ENCODE measurements around the gene SERINC5.

SERINC5 gene

GRCh38 chr5:80134876-80135275 is 121.0 kb downstream of the SERINC5 start:
- ATAC-seq (ENCODE audit: low read depth) (no peak), DNase-seq (ENCODE audit: low spot score) (no peak)
- Histone ChIP-seq H3K27ac (ENCODE audit: poor library complexity, severe bottlenecking) (no peak overlapping the region), H3K36me3 (ENCODE audit: low read depth) (no peaks in the 10 kb centered on the region), H3K9me3 (ENCODE audit: severe bottlenecking) (no peaks in the 10 kb centered on the region), H3K4me1 (ENCODE audit: insufficient read depth, poor library complexity, severe bottlenecking) (no peaks in the 10 kb centered on the region), H3K27me3 (ENCODE audit: insufficient read depth, poor library complexity, severe bottlenecking) (no peaks in the 10 kb centered on the region), H3K4me3 (ENCODE audit: severe bottlenecking) (no peak overlapping the region)
- no peak for TF ChIP-seq CTCF (IDR thresholded peaks at IDR 0.05; ENCODE audit: poor library complexity, severe bottlenecking)

GRCh38 chr5:80129146-80129545 is 126.7 kb downstream of the SERINC5 start:
- H3K4me3 ChIP-seq (ENCODE audit: severe bottlenecking) = no peak overlapping the region
- H3K36me3 ChIP-seq (ENCODE audit: low read depth) = no peaks in the 10 kb centered on the region
- TF ChIP-seq CTCF (IDR thresholded peaks at IDR 0.05; ENCODE audit: poor library complexity, severe bottlenecking) = no peak
- H3K4me1 ChIP-seq (ENCODE audit: insufficient read depth, poor library complexity, severe bottlenecking) = no peaks in the 10 kb centered on the region
- H3K27me3 ChIP-seq (ENCODE audit: insufficient read depth, poor library complexity, severe bottlenecking) = peaks cover 2% of the 10 kb centered on the region
- no peaks in the 10 kb centered on the region for H3K9me3 ChIP-seq (ENCODE audit: severe bottlenecking)
- H3K27ac ChIP-seq (ENCODE audit: poor library complexity, severe bottlenecking) = no peak overlapping the region
- no peak for ATAC-seq (ENCODE audit: low read depth)
- no peak for DNase-seq (ENCODE audit: low spot score)

GRCh38 chr5:80128141-80128540 is 127.7 kb downstream of the SERINC5 start:
- Histone ChIP-seq H3K4me1 (ENCODE audit: insufficient read depth, poor library complexity, severe bottlenecking) (no peaks in the 10 kb centered on the region), H3K36me3 (ENCODE audit: low read depth) (no peaks in the 10 kb centered on the region), H3K27ac (ENCODE audit: poor library complexity, severe bottlenecking) (no peak overlapping the region), H3K4me3 (ENCODE audit: severe bottlenecking) (no peak overlapping the region), H3K9me3 (ENCODE audit: severe bottlenecking) (no peaks in the 10 kb centered on the region), H3K27me3 (ENCODE audit: insufficient read depth, poor library complexity, severe bottlenecking) (peaks cover 2% of the 10 kb centered on the region)
- DNase-seq (ENCODE audit: low spot score) (no peak), ATAC-seq (ENCODE audit: low read depth) (no peak)
- TF ChIP-seq CTCF (IDR thresholded peaks at IDR 0.05; ENCODE audit: poor library complexity, severe bottlenecking) = no peak

- Histone ChIP-seq H3K27me3 (ENCODE audit: insufficient read depth, poor library complexity, severe bottlenecking) (peaks cover 2% of the 10 kb centered on the region), H3K36me3 (ENCODE audit: low read depth) (no peaks in the 10 kb centered on the region), H3K4me1 (ENCODE audit: insufficient read depth, poor library complexity, severe bottlenecking) (no peaks in the 10 kb centered on the region), H3K4me3 (ENCODE audit: severe bottlenecking) (no peak overlapping the region), H3K27ac (ENCODE audit: poor library complexity, severe bottlenecking) (no peak overlapping the region), H3K9me3 (ENCODE audit: severe bottlenecking) (no peaks in the 10 kb centered on the region)
- DNase-seq (ENCODE audit: low spot score) (no peak), ATAC-seq (ENCODE audit: low read depth) (no peak)
- TF ChIP-seq CTCF (IDR thresholded peaks at IDR 0.05; ENCODE audit: poor library complexity, severe bottlenecking) = no peak
Observed at GRCh38 chr5:80127116-80127552, 128.7 kb downstream of the SERINC5 start.

- no peak overlapping the region for H3K27ac ChIP-seq (ENCODE audit: poor library complexity, severe bottlenecking)
- H3K4me3 ChIP-seq (ENCODE audit: severe bottlenecking) = no peak overlapping the region
- H3K9me3 ChIP-seq (ENCODE audit: severe bottlenecking) = no peaks in the 10 kb centered on the region
- DNase-seq (ENCODE audit: low spot score) = no peak
- ATAC-seq (ENCODE audit: low read depth) = no peak
- H3K36me3 ChIP-seq (ENCODE audit: low read depth) = no peaks in the 10 kb centered on the region
- H3K27me3 ChIP-seq (ENCODE audit: insufficient read depth, poor library complexity, severe bottlenecking) = peaks cover 2% of the 10 kb centered on the region
- TF ChIP-seq CTCF (IDR thresholded peaks at IDR 0.05; ENCODE audit: poor library complexity, severe bottlenecking) = no peak
- H3K4me1 ChIP-seq (ENCODE audit: insufficient read depth, poor library complexity, severe bottlenecking) = no peaks in the 10 kb centered on the region
Observed at GRCh38 chr5:80125962-80126480, 129.8 kb downstream of the SERINC5 start.
